A549 treated with Hydrocortisone at 1 μM for 4 hours (cell line): Measurements from ENCODE around the gene ZNF740. TPM values are rescaled to one million over a fixed set of nuclear protein-coding genes. Genes with fewer than 3 reads are reported as not detected.

Experiments used
- total RNA-seq: library from RNA; stranded (reverse); fragments of 200-300 nt; extraction: Qiagen RNA extraction; gene quantifications from 5 replicates; pipeline ENCODE4 v1.2.3, GENCODE V29; 2022

The ZNF740 gene, protein sequence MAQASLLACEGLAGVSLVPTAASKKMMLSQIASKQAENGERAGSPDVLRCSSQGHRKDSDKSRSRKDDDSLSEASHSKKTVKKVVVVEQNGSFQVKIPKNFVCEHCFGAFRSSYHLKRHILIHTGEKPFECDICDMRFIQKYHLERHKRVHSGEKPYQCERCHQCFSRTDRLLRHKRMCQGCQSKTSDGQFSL
- total RNA-seq = 14.4 to 17.3 TPM (median 16.5 TPM) in 5 replicates

DNA sequence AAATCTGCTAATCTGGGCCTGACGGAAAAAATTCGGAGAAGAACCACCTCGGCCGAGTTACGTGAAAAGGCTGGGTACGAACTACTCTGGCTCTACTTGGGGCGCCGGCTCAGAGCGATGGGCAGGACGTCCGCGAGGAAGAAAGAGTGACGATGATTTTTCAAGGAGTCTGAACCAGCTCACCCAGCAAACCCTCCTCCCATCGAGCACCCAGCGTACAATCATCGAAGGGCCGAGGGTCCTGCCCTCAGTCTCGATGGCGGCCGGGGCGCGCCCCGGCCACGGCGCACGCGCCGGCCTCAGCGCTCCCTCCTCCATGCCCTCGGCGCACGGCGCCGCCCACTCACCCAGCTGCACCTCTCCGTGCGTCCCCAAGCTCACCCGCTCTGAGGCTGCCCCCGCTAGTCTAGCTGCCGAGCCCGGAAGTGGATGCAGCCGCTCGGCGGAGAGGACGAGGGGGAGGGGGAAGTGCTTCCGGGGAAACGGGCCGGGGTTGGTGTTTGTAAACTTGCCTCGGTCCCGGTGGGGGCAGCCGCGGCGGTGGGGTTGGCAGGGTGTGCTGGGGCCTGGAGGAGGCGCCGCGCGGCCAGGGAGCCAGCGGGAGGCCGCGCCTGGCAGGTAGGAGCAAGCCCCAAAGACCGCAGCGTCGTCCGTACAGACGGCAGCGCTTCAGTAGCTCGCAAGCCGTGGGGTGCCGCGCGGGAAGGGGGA lies at the start of gene ZNF740, which contains the start of gene CSAD:
Gene ZNF740, plus strand, starts transcription at position 503 of the 711 bp plus-strand sequence. CDS start 1,262 bp downstream, outside the sequence.
Gene CSAD, minus strand, starts transcription at position 706 of the 711 bp plus-strand sequence. CDS start 7,455 bp downstream, outside the sequence.

DNA sequence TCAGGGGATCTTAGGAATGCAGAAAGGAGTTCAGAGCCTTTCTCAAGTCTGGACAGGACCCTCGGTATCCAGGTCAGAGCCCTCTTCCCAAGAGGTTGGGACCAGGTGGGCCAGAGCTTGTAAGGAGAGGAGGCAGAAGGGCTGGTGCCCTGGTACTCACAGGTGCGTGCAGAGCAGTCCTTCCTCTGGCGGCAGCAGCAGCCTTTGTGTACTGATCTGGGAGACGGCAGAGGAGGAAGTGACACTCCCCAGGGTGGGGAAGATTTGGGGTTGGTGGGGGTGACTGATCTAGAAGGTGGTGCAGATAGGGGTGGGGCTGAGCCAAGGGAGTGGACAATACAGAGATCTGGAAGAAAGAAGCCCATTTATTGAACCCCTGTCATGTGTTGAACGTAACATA lies 26.5 kb downstream of the ZNF740 start, which contains the start of gene ITGB7:
Gene ITGB7, minus strand, starts transcription at position 210 of the 400 bp plus-strand sequence. CDS start 6,808 bp downstream, outside the sequence.

DNA sequence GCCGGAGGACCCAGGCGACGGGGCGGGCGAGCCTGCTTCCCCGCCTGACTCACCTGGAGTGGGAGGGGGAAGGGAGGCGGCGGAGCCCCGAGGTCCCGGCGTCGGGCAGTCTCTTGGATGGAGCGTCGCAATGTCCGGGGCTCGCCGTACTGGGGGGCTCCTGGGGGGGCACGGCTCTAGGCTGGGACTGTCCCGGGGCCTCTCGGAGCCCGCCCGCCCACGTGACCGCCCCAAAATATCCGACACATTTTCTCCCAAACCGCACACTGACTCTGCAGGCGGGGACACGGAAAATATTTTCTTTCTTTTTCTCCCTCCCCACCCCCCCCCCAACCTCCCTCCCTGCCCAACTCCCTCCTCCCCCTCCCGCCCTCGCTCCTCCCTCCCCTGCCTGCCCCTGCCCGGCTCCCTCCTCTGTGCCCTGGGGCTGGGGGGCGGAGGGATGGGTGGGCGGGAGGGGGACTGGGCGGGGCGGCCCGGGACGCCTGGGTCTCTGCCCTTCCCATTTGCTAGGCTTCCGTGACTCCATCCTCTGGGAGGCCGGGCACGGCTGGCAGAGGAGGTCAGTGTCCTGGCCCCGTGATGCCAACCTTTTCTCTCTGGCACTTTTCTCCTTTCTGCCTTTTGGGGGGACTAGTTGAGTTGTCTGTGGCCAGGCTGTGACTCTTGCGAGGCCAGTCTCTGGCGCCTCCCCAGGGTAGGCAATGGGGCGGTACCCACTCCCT lies 51.6 kb downstream of the ZNF740 start, which contains the start of gene RARG:
Gene RARG, minus strand, starts transcription at position 289 of the 725 bp plus-strand sequence. CDS start 4,664 bp downstream, outside the sequence.

Other genes with a start within 250 kb of the ZNF740 start
- gene KRT18, start 231.6 kb upstream of the ZNF740 start, total RNA-seq = 3,169 to 3,568 TPM (median 3,500 TPM) in 5 replicates
- gene EIF4B, start 174.3 kb upstream of the ZNF740 start, total RNA-seq = 222 to 466 TPM (median 261 TPM) in 5 replicates
- 45.0 to 60.3 TPM (median 57.6 TPM) in 5 replicates for gene TNS2, start 130.7 kb upstream of the ZNF740 start, total RNA-seq
- 35.8 to 38.8 TPM (median 36.8 TPM) in 5 replicates for gene SPRYD3, start 101.3 kb upstream of the ZNF740 start, total RNA-seq
- 148 to 249 TPM (median 240 TPM) in 5 replicates for gene IGFBP6, start 83.1 kb upstream of the ZNF740 start, total RNA-seq
- gene SOAT2, start 77.2 kb upstream of the ZNF740 start, total RNA-seq = 0.10 to 0.37 TPM (median 0.26 TPM) in 5 replicates
- 5.8 to 7.2 TPM (median 6.5 TPM) in 5 replicates for gene CSAD, start 203 bp downstream of the ZNF740 start, total RNA-seq
- gene ITGB7, start 26.5 kb downstream of the ZNF740 start, total RNA-seq = 0.22 to 0.63 TPM (median 0.54 TPM) in 5 replicates
- gene RARG, start 51.5 kb downstream of the ZNF740 start, total RNA-seq = 21.3 to 25.1 TPM (median 24.2 TPM) in 5 replicates
- 17.1 to 22.0 TPM (median 18.8 TPM) in 5 replicates for gene ESPL1, start 87.6 kb downstream of the ZNF740 start, total RNA-seq
- 476 to 525 TPM (median 487 TPM) in 5 replicates for gene PFDN5, start 114.8 kb downstream of the ZNF740 start, total RNA-seq
- 67.3 to 96.7 TPM (median 92.1 TPM) in 5 replicates for gene MYG1, start 119.0 kb downstream of the ZNF740 start, total RNA-seq
- gene AAAS, start 140.9 kb downstream of the ZNF740 start, total RNA-seq = 74.0 to 81.7 TPM (median 77.0 TPM) in 5 replicates
- 0.06 TPM in 1 of 5 replicates, not detected in the others for gene SP7, start 155.6 kb downstream of the ZNF740 start, total RNA-seq
- 17.1 to 25.1 TPM (median 21.0 TPM) in 5 replicates for gene SP1, start 199.5 kb downstream of the ZNF740 start, total RNA-seq
- gene AMHR2, start 243.1 kb downstream of the ZNF740 start, total RNA-seq = 0.56 to 1.1 TPM (median 0.88 TPM) in 5 replicates